Measurements from ENCODE around the gene KAZN. TPM values are rescaled to one million over a fixed set of nuclear protein-coding genes. Genes with fewer than 3 reads are reported as not detected.

KAZN gene
- polyA plus RNA-seq, 1 donor (not counting 4 experiments of a cell fraction or from before 2014, with no cell fraction given): 5.9 TPM

- H2AFZ ChIP-seq (ENCODE audit: control insufficient read depth, low read length): no peak overlapping the region
- no peak for TF ChIP-seq CTCF (optimal IDR thresholded peaks at IDR 0.05 in 1 of 3, IDR thresholded peaks at IDR 0.05 in 1 of 3, conservative IDR thresholded peaks at IDR 0.05 in 1 of 3; ENCODE audit: extremely low read depth in 1 of 3, insufficient read depth in 2 of 3, low read length in 3 of 3)
- no peak for TF ChIP-seq EZH2 (IDR thresholded peaks at IDR 0.05; ENCODE audit: low read length)
- H3K79me2 ChIP-seq (ENCODE audit: control insufficient read depth, insufficient read depth, low read length): no peaks in the 10 kb centered on the region
- H3K9me3 ChIP-seq (ENCODE audit: control insufficient read depth, low read depth, low read length): no peaks in the 10 kb centered on the region
- H3K4me1 ChIP-seq (ENCODE audit: control insufficient read depth, extremely low read depth, insufficient read depth, low read length): no peaks in the 10 kb centered on the region
- H4K20me1 ChIP-seq (ENCODE audit: control insufficient read depth, extremely low read depth, insufficient read depth, low read length): no peaks in the 10 kb centered on the region
- H3K4me3 ChIP-seq (ENCODE audit: control insufficient read depth in 2 of 3, extremely low read depth in 1 of 3, insufficient read depth in 2 of 3, low read depth in 1 of 3, low read length in 3 of 3): no peak overlapping the region
- H3K9ac ChIP-seq (ENCODE audit: control insufficient read depth, extremely low read depth, insufficient read depth, low read length): no peak overlapping the region
- H3K9me1 ChIP-seq (ENCODE audit: control insufficient read depth, extremely low read depth, insufficient read depth, low read length): no peaks in the 10 kb centered on the region
- no peak for FAIRE-seq
- H3K27me3 ChIP-seq (ENCODE audit: control insufficient read depth, extremely low read depth, insufficient read depth, low read length): peaks cover 24% of the 10 kb centered on the region
- dilution Hi-C loops (cut with MboI; ENCODE audit: extremely low pct_ligation_motif_present, low sequenced_read_pairs): no loop called here
- DNase-seq (ENCODE audit: low read depth, low spot score): no peak
- H3K4me2 ChIP-seq (ENCODE audit: control insufficient read depth, extremely low read depth, insufficient read depth, low read depth, low read length): no peak overlapping the region
- no peak overlapping the region for H3K27ac ChIP-seq (ENCODE audit: control insufficient read depth, insufficient read depth, low read length)
- H3K36me3 ChIP-seq (ENCODE audit: control insufficient read depth in 2 of 2, extremely low read depth in 1 of 2, insufficient read depth in 2 of 2, low read length in 2 of 2): no peaks in the 10 kb centered on the region
These were observed 5.2 kb upstream of the KAZN start for GRCh38 chr1:14593302-14593701.

GRCh38 chr1:14594045-14594444, 4.4 kb upstream of the KAZN start:
- TF ChIP-seq EZH2 (IDR thresholded peaks at IDR 0.05; ENCODE audit: low read length): no peak
- TF ChIP-seq CTCF (optimal IDR thresholded peaks at IDR 0.05 in 1 of 3, IDR thresholded peaks at IDR 0.05 in 1 of 3, conservative IDR thresholded peaks at IDR 0.05 in 1 of 3; ENCODE audit: extremely low read depth in 1 of 3, insufficient read depth in 2 of 3, low read length in 3 of 3): no peak
- FAIRE-seq (no peak), DNase-seq (ENCODE audit: low read depth, low spot score) (no peak)
- dilution Hi-C loops (cut with MboI; ENCODE audit: extremely low pct_ligation_motif_present, low sequenced_read_pairs): no loop called here
- no peak overlapping the region for H3K27ac ChIP-seq (ENCODE audit: control insufficient read depth, insufficient read depth, low read length)
- H4K20me1 ChIP-seq (ENCODE audit: control insufficient read depth, extremely low read depth, insufficient read depth, low read length): no peaks in the 10 kb centered on the region
- peaks cover 32% of the 10 kb centered on the region for H3K27me3 ChIP-seq (ENCODE audit: control insufficient read depth, extremely low read depth, insufficient read depth, low read length)
- no peaks in the 10 kb centered on the region for H3K79me2 ChIP-seq (ENCODE audit: control insufficient read depth, insufficient read depth, low read length)
- H3K36me3 ChIP-seq (ENCODE audit: control insufficient read depth in 2 of 2, extremely low read depth in 1 of 2, insufficient read depth in 2 of 2, low read length in 2 of 2): no peaks in the 10 kb centered on the region
- no peak overlapping the region for H3K9ac ChIP-seq (ENCODE audit: control insufficient read depth, extremely low read depth, insufficient read depth, low read length)
- no peaks in the 10 kb centered on the region for H3K9me3 ChIP-seq (ENCODE audit: control insufficient read depth, low read depth, low read length)
- no peak overlapping the region for H3K4me2 ChIP-seq (ENCODE audit: control insufficient read depth, extremely low read depth, insufficient read depth, low read depth, low read length)
- H3K4me1 ChIP-seq (ENCODE audit: control insufficient read depth, extremely low read depth, insufficient read depth, low read length): peaks cover 4% of the 10 kb centered on the region
- H3K9me1 ChIP-seq (ENCODE audit: control insufficient read depth, extremely low read depth, insufficient read depth, low read length): no peaks in the 10 kb centered on the region
- H2AFZ ChIP-seq (ENCODE audit: control insufficient read depth, low read length): no peak overlapping the region
- no peak overlapping the region for H3K4me3 ChIP-seq (ENCODE audit: control insufficient read depth in 2 of 3, extremely low read depth in 1 of 3, insufficient read depth in 2 of 3, low read depth in 1 of 3, low read length in 3 of 3)
